OCI-LY3 (cell line): ENCODE measurements around the gene PLXNC1.

Source experiments
- EZH2phosphoT487 ChIP-seq: fragments of 200-600 bp; shearing (Covaris generic); IDR thresholded peaks from 2 replicates; pipeline ENCODE4 v1.6.1; 2018; ENCODE audit warnings: antibody characterized with exemption, mixed run types, low read depth
- TF ChIP-seq, protein P1 (sequence below): fragments of 200-600, 300-600 bp; sonication (generic); IDR thresholded peaks from 2 replicates; pipeline ENCODE4 v1.5.1; 2014; ENCODE audit warnings: antibody characterized with exemption, low read length, low read depth

DNA sequence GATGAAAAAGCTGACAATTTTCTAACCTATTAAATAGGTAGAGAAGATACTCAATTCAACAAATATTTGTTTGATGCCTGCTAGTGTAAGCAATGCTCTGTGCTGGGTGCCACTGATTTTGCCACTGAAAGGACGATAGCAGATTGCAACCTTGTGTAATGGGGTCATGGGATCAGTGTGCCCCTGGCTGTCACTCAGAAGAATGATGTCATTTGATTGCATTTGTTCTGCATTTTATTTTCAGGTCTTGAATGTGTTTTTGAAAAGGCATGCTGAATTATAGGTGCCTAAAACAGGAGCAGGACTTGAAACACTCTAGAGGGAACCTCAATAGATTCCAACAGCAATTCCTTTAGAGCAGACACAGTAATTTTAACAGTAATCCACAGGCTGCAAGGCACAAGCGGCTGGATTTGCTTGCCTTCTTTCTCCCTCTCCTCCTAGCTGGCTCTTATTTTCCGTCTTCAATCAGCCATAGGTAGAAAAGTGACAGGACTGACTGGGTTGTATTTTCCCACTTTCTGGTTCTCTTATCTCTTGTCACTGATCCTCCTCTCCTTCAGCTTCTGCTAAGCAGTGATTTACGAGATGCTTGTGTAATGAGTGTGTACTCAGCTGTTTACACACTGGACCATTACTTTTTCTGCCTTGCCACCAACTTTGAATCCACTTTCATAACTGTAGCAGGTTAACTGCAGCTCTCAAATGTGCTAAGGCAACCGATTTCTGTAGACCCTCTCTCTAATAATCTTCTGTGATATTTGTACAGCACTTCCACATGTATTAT is 4.1 kb downstream of the PLXNC1 start:
- TF ChIP-seq, protein P1, sequence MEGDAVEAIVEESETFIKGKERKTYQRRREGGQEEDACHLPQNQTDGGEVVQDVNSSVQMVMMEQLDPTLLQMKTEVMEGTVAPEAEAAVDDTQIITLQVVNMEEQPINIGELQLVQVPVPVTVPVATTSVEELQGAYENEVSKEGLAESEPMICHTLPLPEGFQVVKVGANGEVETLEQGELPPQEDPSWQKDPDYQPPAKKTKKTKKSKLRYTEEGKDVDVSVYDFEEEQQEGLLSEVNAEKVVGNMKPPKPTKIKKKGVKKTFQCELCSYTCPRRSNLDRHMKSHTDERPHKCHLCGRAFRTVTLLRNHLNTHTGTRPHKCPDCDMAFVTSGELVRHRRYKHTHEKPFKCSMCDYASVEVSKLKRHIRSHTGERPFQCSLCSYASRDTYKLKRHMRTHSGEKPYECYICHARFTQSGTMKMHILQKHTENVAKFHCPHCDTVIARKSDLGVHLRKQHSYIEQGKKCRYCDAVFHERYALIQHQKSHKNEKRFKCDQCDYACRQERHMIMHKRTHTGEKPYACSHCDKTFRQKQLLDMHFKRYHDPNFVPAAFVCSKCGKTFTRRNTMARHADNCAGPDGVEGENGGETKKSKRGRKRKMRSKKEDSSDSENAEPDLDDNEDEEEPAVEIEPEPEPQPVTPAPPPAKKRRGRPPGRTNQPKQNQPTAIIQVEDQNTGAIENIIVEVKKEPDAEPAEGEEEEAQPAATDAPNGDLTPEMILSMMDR = no peak
- no peak for TF ChIP-seq EZH2phosphoT487
